B cell (primary cell): Measurements from ENCODE around the gene ENAM. TPM values are rescaled to one million over a fixed set of nuclear protein-coding genes. Genes with fewer than 3 reads are reported as not detected.

Experiments used
- ATAC-seq: fragments of 200-7000 bp; cut with Tn5 transposase; one replicate; pipeline ENCODE4 v1.10.0; 2021; ENCODE audit warnings: low read depth, mild to moderate bottlenecking, moderate number of reproducible peaks, moderate library complexity
- CTCF ChIA-PET: fragments of 350-600 bp; sonication (Branson Sonifier 250); formaldehyde crosslinking; loops from one replicate; lab custom pipeline; 2021; ENCODE audit warnings: antibody characterized with exemption, inconsistent platforms; lab: Charles Lee
- POLR2A ChIA-PET: fragments of 350-600 bp; sonication (Branson Sonifier 250); formaldehyde crosslinking; loops from one replicate; lab custom pipeline; 2021; ENCODE audit warnings: antibody characterized with exemption; lab: Charles Lee
- DNase-seq: peaks from one replicate; pipeline ENCODE4 v3.0.0; 2013
- H2AFZ ChIP-seq: 2 replicates; pipeline ENCODE4 v1.6.1; 2012; ENCODE audit warnings: mild to moderate bottlenecking, low read depth, low read length; ENCODE audit not compliant: insufficient read depth, poor library complexity, severe bottlenecking
- H3K27ac ChIP-seq, 2 donors: 1 replicate in 1 of 2; 2 replicates in 1 of 2; pipeline ENCODE4 v1.5.1; 2012 to 2013; ENCODE audit warnings: low read length in 2 of 2, mild to moderate bottlenecking in 2 of 2, moderate library complexity in 1 of 2
- H3K27me3 ChIP-seq, 4 experiments: fragments of 200-600 bp in 1 of 4; sonication (generic) in 1 of 4; replicated peaks in 1 of 4; 1 replicate in 2 of 4; 2 replicates in 2 of 4; pipeline versions ENCODE4 v1.6.1 to v1.7.0; 2013 to 2016; ENCODE audit warnings: low read length in 3 of 4, mild to moderate bottlenecking in 2 of 4, mixed read lengths in 1 of 4, moderate library complexity in 1 of 4; ENCODE audit not compliant: insufficient read depth in 4 of 4, control insufficient read depth in 3 of 4; ENCODE audit errors: control extremely low read depth in 1 of 4
- H3K36me3 ChIP-seq, 2 experiments: replicated peaks in 1 of 2; 1 replicate in 1 of 2; 2 replicates in 1 of 2; pipeline versions ENCODE4 v1.6.1 to v1.7.1; 2013; ENCODE audit warnings: low read length in 1 of 2; ENCODE audit not compliant: insufficient read depth in 2 of 2, control insufficient read depth in 1 of 2; ENCODE audit errors: control extremely low read depth in 1 of 2, extremely low read depth in 1 of 2
- H3K4me1 ChIP-seq, 2 donors: fragments of 200-600 bp in 1 of 2; sonication (generic) in 1 of 2; 1 replicate in 1 of 2; 2 replicates in 1 of 2; pipeline versions ENCODE4 v1.5.1 to v1.6.1; 2013 to 2017; ENCODE audit warnings: low read length in 2 of 2; ENCODE audit not compliant: control insufficient read depth in 2 of 2, insufficient read depth in 2 of 2
- H3K4me2 ChIP-seq: replicated peaks from 2 replicates; pipeline ENCODE3; 2012; ENCODE audit warnings: mild to moderate bottlenecking, low read depth, low read length; ENCODE audit not compliant: poor library complexity, severe bottlenecking
- H3K4me3 ChIP-seq, 5 experiments: fragments of 200-600 bp in 1 of 5; sonication (generic) in 1 of 5; 1 replicate in 3 of 5; 2 replicates in 2 of 5; pipeline versions ENCODE4 v1.5.1 to v1.7.0; 2011 to 2016; ENCODE audit warnings: low read length in 4 of 5, mild to moderate bottlenecking in 4 of 5, low read depth in 2 of 5, control low read depth in 1 of 5, moderate library complexity in 1 of 5; ENCODE audit not compliant: insufficient read depth in 1 of 5; ENCODE audit errors: control extremely low read depth in 1 of 5, extremely low read depth in 1 of 5
- H3K79me2 ChIP-seq: fragments of 200-600 bp; sonication (generic); one replicate; pipeline ENCODE4 v1.6.0; 2016; ENCODE audit warnings: low read length; ENCODE audit not compliant: control insufficient read depth, insufficient read depth
- H3K9ac ChIP-seq: fragments of 200-600 bp; sonication (generic); 2 replicates; pipeline ENCODE4 v1.6.1; 2017; ENCODE audit warnings: mild to moderate bottlenecking, low read length, moderate library complexity
- H3K9me3 ChIP-seq, 3 donors: one replicate each; pipeline versions ENCODE4 v1.6.1 to v1.7.1; 2013; ENCODE audit warnings: low read length in 2 of 3; ENCODE audit not compliant: control insufficient read depth in 2 of 3, insufficient read depth in 1 of 3; ENCODE audit errors: control extremely low read depth in 1 of 3
- H4K20me1 ChIP-seq: 2 replicates; pipeline ENCODE4 v1.6.0; 2012; ENCODE audit warnings: mild to moderate bottlenecking, low read length; ENCODE audit not compliant: insufficient read depth, control insufficient read depth, poor library complexity, severe bottlenecking
- H3K27ac Mint-ChIP-seq: one replicate; pipeline ENCODE4 v1.8.0; 2021; ENCODE audit warnings: mixed read lengths
- H3K27me3 Mint-ChIP-seq: one replicate; pipeline ENCODE4 v1.8.0; 2021; ENCODE audit warnings: mixed read lengths
- H3K4me1 Mint-ChIP-seq: one replicate; pipeline ENCODE4 v1.8.0; 2021; ENCODE audit warnings: mixed read lengths
- H3K4me3 Mint-ChIP-seq: one replicate; pipeline ENCODE4 v1.8.0; 2021; ENCODE audit warnings: mixed read lengths
- H3K9me3 Mint-ChIP-seq: one replicate; pipeline ENCODE4 v1.8.0; 2022; ENCODE audit warnings: mixed read lengths; ENCODE audit not compliant: insufficient read depth
- CTCF ChIP-seq: fragments of 200-600 bp; IDR thresholded peaks from one replicate; pipeline ENCODE4 v1.8.0; 2022; ENCODE audit warnings: antibody characterized with exemption, mild to moderate bottlenecking
- EZH2 ChIP-seq: IDR thresholded peaks from 2 replicates; pipeline ENCODE4 v1.6.1; 2012; ENCODE audit warnings: borderline replicate concordance, low read depth, mild to moderate bottlenecking, moderate library complexity, low read length; ENCODE audit not compliant: insufficient read depth, poor library complexity, severe bottlenecking
- WGBS: methylation state at CpG from one replicate; pipeline ENCODE4 v1.1.5; 2013; ENCODE audit warnings: missing lambda C conversion rate; ENCODE audit not compliant: insufficient coverage; 5-methylcytosine and 5-hydroxymethylcytosine counted together
- intact Hi-C: fragments of 100-400 bp; cut with micrococcal nuclease; formaldehyde crosslinking; loops from one replicate; pipeline ENCODE4 v1.10.0; 2022
- polyA minus RNA-seq: library from RNA; depleted of rRNA, polyadenylated mRNA; stranded (reverse); fragments of >200 nt; gene quantifications from 2 replicates; pipeline ENCODE4 v1.2.3, GENCODE V29; 2012
- polyA plus RNA-seq: library from polyadenylated mRNA; depleted of rRNA; stranded (reverse); fragments of >200 nt; gene quantifications from 2 replicates; pipeline ENCODE4 v1.2.3, GENCODE V29; 2012
- total RNA-seq, 2 donors: library from RNA; stranded (reverse); fragments of 120-200 nt in 1 of 2; gene quantifications; 1 replicate in 1 of 2; 2 replicates in 1 of 2; pipeline versions ENCODE4 v1.2.3 to v1.2.4, GENCODE V29; 2013 to 2022

The ENAM gene
- total RNA-seq (not detected in 2 replicates), polyA plus RNA-seq (not detected in 2 replicates), polyA minus RNA-seq (not detected in 2 replicates)
- 0.21 TPM for total RNA-seq (2013)

GRCh38 chr4:70628444-70628843, at the start of gene ENAM:
Gene ENAM, plus strand, starts transcription at chr4:70628744. Its CDS starts 757 bp downstream, at chr4:70629501.
- H3K9me3 Mint-ChIP-seq, result no peaks in the 10 kb centered on the region
- POLR2A ChIA-PET, result no interaction called here
- Histone ChIP-seq H3K4me2 (no peak within 1 kb of the TSS), H3K9ac (no peak within 1 kb of the TSS), H3K4me3 (no peak within 1 kb of the TSS), H3K36me3 (no peaks in the 10 kb centered on the region), H3K4me1 (no peaks in the 10 kb centered on the region), H3K9me3 (no peaks in the 10 kb centered on the region), H3K27me3 (no peaks in the 10 kb centered on the region), H2AFZ (no peak within 1 kb of the TSS), H3K79me2 (no peaks in the 10 kb centered on the region), H3K27ac (no peak within 1 kb of the TSS), H4K20me1 (no peaks in the 10 kb centered on the region)
- ATAC-seq (no peak), DNase-seq (no peak)
- 100% methylated on average over 2 of the region's 2 CpGs for WGBS
- no peak for TF ChIP-seq CTCF
- no peak for TF ChIP-seq EZH2
- H3K4me1 Mint-ChIP-seq, result no peaks in the 10 kb centered on the region
- no peak within 1 kb of the TSS for H3K4me3 Mint-ChIP-seq
- no peaks in the 10 kb centered on the region for H3K27me3 Mint-ChIP-seq
- CTCF ChIA-PET, result no interaction called here
- no peak within 1 kb of the TSS for H3K27ac Mint-ChIP-seq
- intact Hi-C loops, result no loop called here

GRCh38 chr4:70581980-70582379, 46.6 kb upstream of the ENAM start:
- no peak overlapping the region for H3K4me3 Mint-ChIP-seq
- H3K4me1 Mint-ChIP-seq, result no peaks in the 10 kb centered on the region
- no peaks in the 10 kb centered on the region for H3K4me1 ChIP-seq
- no peaks in the 10 kb centered on the region for H3K36me3 ChIP-seq
- H3K27me3 Mint-ChIP-seq, result peaks cover 14% of the 10 kb centered on the region
- no peaks in the 10 kb centered on the region for H3K79me2 ChIP-seq
- H3K4me3 ChIP-seq, result no peak overlapping the region
- DNase-seq (no peak), ATAC-seq (no peak)
- H4K20me1 ChIP-seq, result no peaks in the 10 kb centered on the region
- ChIA-PET CTCF (no interaction called here), POLR2A (no interaction called here)
- no peak overlapping the region for H3K27ac ChIP-seq
- H3K9me3 ChIP-seq, result no peaks in the 10 kb centered on the region
- intact Hi-C loops, result no loop called here
- no peaks in the 10 kb centered on the region for H3K9me3 Mint-ChIP-seq
- no peak overlapping the region for H2AFZ ChIP-seq
- H3K4me2 ChIP-seq, result no peak overlapping the region
- H3K9ac ChIP-seq, result no peak overlapping the region
- 96% methylated on average over 2 of the region's 2 CpGs for WGBS
- TF ChIP-seq EZH2 (no peak), CTCF (no peak)
- H3K27me3 ChIP-seq, result peaks cover 0 to 4% (median under 1%) of the 10 kb centered on the region in 4 experiments
- H3K27ac Mint-ChIP-seq, result no peak overlapping the region
